Activated CD4-positive, CD25-positive, alpha-beta regulatory T cell treated with anti-CD3 and anti-CD28 coated beads, Interleukin-2, amount 50 U/mL, for 24 hours (primary cell): ENCODE results near the gene FAM118A.
"Not testable (repeated sequence)": the region's sequence is repeated elsewhere in the genome, so short reads cannot be mapped to it uniquely, and the experiment has no call there.

Experiments
- ATAC-seq, 2 donors: fragments of 150-1000 bp; cut with Tn5 transposase; one replicate each; pipeline ENCODE4 v1.10.0; 2021; ENCODE audit warnings: mild to moderate bottlenecking in 1 of 2, moderate library complexity in 1 of 2

The FAM118A gene

GRCh38 chr22:45309422-45310227 lies at the start of gene FAM118A:
TSS of gene FAM118A (plus strand) at chr22:45309934. CDS start at chr22:45322380, 12,446 bp downstream.
- peak; percentile 81 to 86 for ATAC-seq

GRCh38 chr22:45260395-45260759 lies 49.4 kb upstream of the FAM118A start:
- not testable (repeated sequence) for ATAC-seq

- ATAC-seq, result no peak
These were observed 48.2 kb upstream of the FAM118A start for GRCh38 chr22:45261407-45262088.

DNA sequence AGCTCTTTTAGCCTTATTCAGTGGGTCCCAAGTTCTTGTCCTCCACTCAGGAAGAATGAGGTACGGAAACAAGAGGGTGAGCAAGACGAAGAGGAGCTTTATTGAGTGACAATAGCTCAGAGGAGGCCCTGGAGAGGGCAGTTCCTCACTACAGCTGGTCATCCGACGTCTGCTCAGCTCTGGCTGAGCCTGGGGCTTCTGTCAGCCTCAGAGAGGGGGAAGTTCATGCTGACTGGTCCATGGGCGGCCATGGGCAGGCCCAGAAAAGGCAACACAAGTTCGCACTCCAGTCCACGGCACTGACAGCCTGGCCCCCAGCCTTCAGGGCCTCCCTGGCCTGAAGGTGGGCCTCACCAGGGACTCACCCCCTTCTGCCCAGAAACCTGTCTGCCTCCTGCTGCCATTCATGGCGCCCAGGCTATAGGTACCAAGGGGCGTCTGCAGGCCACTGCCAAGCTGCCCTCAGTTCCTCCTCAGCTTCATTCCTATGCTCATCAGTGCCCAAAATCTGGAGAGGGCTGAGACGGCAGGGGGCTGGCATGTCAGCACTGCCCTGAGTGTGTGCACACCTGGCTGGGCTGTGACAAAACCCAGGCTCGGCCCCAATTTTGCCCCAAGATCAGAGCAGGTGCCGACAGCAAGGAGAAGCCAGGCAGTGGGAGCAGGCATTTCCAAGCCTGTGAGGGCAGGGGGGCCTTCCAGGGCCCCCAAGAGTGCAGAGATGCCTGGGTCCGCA lies 47.4 kb upstream of the FAM118A start:
- ATAC-seq, result no peak

GRCh38 chr22:45262931-45263462 lies 46.7 kb upstream of the FAM118A start:
- no peak for ATAC-seq

GRCh38 chr22:45263463-45264269 lies 46.1 kb upstream of the FAM118A start:
- peak; percentile 51 to 58 for ATAC-seq

DNA sequence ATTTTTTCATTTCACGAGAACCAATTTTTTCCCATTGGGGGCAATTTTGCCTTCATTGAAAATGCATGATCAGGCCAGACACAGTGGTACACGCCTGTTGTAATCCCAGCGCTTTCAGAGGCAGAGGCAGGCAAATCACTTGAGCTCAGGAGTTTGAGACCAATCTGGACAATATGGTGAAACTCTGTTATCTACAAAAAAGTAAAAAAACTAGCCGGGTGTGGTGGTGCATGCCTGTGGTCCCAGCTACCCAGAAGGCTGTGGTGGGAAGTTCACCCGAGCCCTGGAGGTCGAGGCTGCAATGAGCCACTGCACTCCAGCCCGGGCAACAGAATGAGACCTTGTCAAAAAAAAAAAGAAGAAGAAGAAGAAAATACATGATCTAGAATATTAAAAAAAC lies 44.2 kb upstream of the FAM118A start:
- no peak for ATAC-seq

DNA sequence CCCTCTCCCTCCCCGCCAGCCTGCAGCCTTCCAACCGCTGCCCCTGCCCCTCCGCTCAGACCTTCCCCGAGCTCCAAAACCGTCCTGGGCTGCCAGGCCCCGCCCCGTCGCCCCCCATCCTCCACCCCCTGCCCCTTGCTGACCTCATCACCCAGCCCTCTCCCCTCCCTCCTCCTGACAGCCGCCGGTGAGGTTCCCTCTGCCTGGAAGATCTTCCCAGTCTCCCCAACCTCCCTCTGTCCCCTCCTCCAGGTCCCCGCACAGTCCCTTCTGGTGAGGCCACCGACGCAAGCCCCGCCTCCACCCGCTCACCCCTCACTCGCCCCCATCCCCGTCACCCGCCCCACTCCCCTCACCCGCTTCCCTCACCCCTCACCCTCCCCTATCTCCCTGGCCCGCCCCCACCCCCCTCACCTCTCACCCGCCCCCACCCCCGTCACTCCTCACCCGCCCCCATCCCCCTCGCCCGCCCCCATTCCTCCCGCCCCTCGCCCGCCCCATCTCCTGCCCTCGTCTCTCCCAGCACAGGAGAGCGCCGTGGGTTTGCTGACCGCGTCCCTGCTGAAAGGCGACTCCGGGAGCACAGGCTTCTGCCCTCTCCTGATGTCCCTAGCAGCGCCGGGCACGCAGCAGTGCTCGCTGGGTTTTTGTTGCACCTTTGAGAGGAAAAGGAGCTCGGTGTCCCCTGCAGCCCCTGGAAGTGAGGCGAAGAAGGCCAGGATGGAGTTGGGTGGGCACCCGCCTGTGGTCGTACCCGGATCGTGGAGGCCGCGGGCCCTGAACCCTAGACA lies 41.4 kb upstream of the FAM118A start:
- ATAC-seq, result no peak

DNA sequence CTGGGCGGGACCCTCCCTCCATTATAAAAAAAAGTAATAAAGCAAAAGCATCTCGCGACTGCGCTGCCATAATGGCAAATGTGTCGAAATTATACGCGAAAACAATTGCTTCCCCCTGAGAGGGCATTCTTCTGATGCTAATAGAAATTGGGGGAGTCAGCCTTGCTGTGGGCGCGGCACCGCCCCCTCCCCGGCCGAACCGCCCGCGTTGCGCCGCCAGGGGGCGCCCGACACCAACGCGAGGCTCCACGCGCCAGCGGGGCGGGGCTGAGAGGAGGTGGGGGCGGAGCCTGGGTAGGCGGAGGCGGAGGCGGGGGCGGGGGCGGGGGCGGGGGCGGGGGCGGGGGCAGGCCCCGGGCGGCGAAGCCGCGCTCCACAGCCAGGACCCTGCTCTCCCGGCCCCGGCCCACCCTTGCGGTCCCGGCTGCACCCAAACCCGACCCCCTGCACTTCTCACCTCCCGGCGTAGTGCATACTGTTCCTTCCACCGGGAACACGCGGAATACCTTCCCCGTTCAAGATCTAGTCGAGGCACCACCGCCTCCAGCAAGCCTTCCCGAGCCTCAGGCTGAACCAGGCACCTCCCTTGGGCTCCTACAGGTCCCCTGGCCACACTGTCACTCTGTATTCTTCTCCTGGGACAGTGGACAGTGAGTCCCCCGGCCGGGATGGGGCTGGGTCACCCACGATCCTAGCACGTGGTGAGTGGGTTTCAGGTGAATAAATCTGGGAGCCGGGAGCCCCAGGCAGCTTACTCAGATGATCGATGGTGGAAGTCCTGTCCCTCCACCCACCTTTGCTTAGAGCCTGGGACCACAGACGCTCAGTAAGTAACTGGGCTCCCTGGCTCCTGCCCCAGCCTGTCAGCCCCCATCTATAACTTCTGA lies 40.5 kb upstream of the FAM118A start:
- peak; percentile 89 to 90 for ATAC-seq

- no peak for ATAC-seq
These were observed 39.4 kb upstream of the FAM118A start for GRCh38 chr22:45270095-45271020.

- ATAC-seq, result no peak
These were observed 38.0 kb upstream of the FAM118A start for GRCh38 chr22:45271667-45272201.

DNA sequence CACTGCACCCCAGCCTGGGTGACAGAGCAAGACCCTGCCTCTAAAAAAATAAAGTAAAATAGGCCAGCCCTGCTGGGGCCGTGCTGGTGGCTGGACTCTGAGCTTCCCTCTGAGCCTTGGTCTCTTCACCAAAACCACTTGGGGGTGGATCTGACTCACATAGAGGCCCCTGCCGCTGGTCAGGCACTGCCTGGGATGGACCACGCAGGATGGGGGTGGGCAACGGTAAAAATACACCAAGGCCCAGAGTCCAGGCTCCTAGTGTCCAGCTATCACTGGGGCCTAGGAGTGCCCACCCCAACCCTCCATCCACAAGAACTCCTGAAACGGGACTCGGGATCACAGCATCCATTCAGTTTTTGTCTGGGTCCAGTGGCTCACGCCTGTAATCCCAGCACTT lies 37.2 kb upstream of the FAM118A start:
- ATAC-seq, result no peak

GRCh38 chr22:45273452-45274075 lies 36.2 kb upstream of the FAM118A start:
- no peak for ATAC-seq

GRCh38 chr22:45276507-45277105 lies 33.1 kb upstream of the FAM118A start:
- no peak for ATAC-seq

DNA sequence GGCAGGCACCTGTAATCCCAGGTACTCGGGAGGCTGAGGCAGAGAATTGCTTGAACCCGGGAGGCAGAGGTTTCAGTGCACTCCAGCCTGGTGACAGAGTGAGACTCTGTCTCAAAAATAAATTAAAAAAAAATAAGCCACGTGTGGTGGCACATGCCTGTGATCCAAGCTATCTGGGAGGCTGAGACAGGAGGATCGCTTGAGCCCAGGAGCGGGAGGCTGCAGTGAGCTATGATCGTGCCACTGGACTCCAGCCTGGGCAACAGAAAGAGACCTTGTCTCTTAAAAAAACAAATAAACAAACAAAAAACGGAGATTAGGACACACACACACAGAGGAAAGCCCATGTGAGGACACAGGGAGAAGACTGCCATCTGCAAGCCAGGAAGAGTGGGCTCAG lies 32.0 kb upstream of the FAM118A start:
- ATAC-seq, result not testable (repeated sequence)

GRCh38 chr22:45278125-45278524 lies 31.6 kb upstream of the FAM118A start:
- ATAC-seq, result no peak

DNA sequence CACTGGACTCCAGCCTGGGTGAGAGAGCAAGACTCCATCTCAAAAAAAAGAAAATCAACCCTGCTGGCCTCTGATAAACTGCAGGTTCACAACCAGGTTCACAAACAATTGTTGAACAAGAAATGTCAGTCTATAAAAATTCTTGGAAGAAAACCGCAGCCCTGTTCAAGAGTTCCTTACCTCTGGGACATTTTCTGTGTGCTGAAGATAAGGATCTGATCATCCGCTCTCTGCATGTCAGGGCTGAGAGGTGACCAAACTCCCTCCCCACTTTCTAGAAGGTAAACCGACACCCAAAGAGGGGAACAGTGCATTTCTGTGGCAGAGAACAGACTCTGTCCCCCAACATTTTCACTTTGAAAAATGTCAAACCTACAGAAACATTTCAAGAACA lies 29.1 kb upstream of the FAM118A start:
- no peak for ATAC-seq

GRCh38 chr22:45281010-45281409 lies 28.7 kb upstream of the FAM118A start:
- no peak for ATAC-seq
